Stimulated activated CD4-positive, alpha-beta T cell treated with anti-CD3 and anti-CD28 coated beads, Interleukin-12 subunit alpha, Interleukin-12 subunit beta, amount 100 ng/mL, for 48 hours (primary cell): Measurements from ENCODE around the gene ACACA.

Experiments used
- DNase-seq, 3 donors: peaks; one replicate each; pipeline ENCODE4 v3.0.0-alpha.2; 2020; ENCODE audit warnings: low read depth in 2 of 3, low spot score in 1 of 3

ACACA gene

GRCh38 chr17:37294888-37295287 is 111.7 kb downstream of the ACACA start:
- DNase-seq = no peak

DNA sequence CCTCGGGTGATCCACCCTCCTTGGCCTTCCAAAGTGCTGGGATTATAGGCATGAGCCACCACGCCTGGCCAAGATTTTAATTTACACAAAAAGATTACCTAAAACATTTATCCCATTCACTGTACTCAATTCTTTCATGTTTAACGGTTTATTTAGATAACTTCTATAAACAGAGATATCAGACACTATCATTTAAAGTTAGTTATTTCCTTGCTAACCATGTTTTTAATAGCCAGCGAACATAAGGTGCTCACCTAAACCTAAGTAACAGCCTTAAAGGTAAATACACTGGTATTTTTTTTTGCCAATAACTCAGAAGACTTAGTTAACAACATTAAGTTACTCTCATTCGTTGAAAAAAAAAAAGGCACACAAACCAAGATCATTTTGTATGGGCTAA is 112.9 kb downstream of the ACACA start:
- no peak for DNase-seq

GRCh38 chr17:37292429-37293139 is 114.1 kb downstream of the ACACA start:
- no peak for DNase-seq

- no peak for DNase-seq
These were observed 115.3 kb downstream of the ACACA start for GRCh38 chr17:37291351-37291750.

DNA sequence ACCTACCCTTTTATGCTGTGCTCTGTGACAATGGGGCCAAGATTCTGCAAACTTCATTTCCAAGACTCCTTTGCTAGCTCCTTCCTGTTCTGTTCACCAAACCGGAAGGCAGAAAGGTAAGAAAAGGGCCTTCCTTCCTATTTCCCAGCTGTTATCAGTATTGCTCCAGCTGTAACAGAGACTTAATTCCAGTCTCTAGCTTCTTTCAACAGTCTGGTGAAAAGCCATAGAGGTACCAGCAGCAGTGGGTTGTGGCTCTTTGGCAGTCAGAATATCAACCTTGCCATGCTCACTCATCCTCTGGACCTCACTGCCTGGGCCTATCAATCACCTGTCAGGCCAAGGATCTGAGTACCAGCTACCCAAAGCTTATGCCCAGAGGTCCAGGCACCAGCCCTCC is 120.2 kb downstream of the ACACA start:
- DNase-seq = no peak

DNA sequence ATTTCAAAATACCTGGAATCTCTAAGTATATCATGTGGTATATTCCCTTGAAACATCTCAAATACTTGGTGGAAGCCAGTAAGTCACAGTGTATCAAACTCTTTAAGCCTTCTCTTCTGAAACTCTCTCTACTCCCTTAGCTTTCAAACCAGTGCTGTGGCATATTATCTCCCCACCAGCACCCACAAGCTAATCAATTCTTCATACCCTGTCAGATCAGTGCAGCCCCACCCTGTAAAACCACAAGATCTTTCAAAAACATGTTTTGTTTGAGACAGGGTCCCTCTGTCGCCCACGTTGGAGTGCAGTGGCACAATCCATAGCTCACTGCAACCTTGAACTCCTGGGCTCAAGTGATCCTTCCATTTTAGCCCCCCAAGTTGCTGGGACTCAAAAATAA is 122.4 kb downstream of the ACACA start:
- no peak for DNase-seq

- DNase-seq = no peak
These were observed 123.1 kb downstream of the ACACA start for GRCh38 chr17:37283414-37283961.

DNA sequence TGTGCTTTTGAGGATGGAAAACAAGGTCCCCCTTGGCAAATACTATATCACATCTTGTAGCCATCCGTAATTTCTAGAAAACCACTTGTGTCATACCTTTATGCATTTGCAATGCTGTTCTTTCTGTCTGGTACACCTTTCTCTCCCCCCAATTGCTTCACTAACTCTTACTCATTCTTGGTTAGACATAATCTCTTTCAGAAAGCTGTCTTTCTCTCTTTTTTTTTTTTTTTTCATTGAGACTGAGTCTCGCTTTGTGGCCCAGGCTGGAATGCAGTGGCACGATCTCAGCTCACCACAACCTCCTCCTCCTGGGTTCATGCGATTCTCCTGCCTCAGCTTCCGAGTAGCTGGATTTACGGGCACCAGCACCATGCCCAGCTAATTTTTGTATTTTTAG is 125.8 kb downstream of the ACACA start:
- no peak for DNase-seq

DNA sequence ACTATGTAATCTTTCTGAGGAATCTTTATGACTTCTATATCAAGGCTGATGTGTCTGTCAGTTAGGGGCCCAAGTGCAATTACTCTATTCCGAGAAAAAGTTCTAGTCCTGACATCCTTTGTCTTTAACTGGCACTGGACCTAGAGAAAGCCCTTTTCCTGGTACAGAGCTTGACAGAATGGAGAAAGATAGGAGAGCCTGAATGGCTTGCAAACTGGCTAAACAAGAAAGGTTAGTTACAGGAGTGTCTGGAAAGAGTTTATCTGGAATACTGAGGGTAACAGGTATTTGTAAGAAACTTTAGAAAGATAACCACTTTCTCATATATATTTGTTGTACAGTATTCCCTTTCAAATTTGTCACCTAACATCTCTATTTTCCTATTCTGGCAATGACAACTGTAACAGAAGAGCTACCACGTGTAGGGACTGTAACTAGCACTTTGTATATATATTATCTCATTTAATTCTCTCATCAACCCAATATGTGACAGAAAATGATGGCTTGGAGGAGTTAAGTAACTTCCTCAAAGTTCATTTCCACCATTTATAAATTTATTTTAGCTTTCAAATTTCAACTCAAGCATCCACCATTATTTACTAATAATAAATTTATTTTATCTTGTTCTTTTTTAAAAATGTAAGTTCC is 128.3 kb downstream of the ACACA start:
- DNase-seq = no peak

DNA sequence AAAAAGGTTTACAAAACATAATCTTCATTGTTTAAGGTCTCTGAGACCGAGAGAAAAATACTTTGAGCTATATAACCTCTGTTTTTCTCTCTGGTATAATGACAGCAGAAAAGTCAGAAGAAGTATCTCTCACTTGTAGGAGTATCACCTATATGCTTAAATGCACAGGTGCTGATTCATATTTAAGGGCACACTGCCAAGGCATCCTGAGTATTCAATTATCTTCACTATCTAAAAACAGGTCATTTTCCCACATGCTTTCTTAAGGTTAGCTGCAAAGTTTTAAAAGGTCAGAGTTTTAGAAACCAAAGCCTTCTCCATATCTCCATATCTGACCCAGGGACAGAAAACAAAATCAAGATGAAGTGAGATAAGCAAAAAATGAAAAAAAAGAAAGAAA is 130.2 kb downstream of the ACACA start:
- DNase-seq = no peak

GRCh38 chr17:37274461-37274860 is 132.2 kb downstream of the ACACA start:
- no peak for DNase-seq

DNA sequence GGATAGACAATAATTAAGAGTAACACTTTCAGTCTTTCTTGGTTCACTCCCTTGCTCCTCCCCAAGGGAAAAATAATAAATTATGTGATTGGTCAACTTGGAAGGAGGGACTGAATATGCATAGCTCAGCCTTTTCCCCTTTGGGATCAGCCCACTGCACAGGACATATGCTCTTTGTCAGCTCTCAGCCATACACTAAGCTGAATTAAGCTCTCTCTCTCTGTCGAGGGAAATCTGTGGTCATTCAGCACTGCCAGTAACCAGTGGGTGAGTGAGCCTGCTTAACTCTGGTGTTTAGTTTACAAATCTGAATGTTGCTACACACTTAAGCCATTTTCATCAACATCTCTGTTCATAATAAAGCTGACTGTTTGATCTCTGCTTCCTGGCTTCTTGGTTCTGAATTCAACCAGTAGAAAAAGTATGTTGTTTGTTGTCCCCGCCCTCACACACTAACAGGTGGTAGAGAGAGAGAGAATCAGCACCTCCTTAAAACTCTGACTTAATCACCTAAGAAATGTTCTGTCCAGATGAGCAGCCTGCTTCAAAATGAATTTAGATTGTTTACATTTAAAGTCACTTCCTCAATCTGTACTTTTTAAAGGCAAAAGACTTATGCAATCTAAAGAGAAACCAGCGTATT is 133.1 kb downstream of the ACACA start:
- no peak for DNase-seq

- no peak for DNase-seq
These were observed 141.0 kb downstream of the ACACA start for GRCh38 chr17:37265446-37266173.

GRCh38 chr17:37261286-37261685 is 145.3 kb downstream of the ACACA start:
- DNase-seq = no peak

DNA sequence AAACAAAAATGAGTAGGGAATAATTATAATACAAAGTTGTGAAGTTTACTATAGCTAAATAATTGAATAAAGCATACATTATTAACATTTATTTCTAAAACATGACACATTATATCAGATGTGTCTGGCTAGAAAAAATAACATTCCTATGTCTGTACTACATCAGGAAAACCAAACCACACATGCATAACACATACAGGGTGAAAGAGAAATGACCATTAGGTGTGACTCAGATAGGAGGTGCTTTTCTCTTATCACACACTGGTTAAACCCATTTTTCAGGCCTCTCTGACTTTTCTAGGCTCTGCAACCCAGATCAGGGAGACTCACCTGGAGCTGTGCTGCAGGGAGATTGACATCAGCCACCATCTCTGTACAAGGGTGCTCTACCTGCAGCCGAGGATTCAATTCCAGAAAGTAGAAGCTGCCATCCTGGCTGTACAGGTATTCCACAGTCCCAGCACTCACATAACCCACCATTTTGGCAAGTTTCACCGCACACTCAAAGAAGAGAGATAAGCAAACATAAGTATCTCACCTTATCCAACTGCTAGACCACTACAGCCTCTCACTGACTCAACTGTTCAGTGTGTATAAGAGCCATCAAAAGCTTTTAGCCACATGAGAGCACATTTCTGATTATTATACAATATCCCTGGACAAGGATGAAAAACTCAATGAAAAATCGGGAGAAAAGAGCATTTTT is 147.5 kb downstream of the ACACA start:
- no peak for DNase-seq

DNA sequence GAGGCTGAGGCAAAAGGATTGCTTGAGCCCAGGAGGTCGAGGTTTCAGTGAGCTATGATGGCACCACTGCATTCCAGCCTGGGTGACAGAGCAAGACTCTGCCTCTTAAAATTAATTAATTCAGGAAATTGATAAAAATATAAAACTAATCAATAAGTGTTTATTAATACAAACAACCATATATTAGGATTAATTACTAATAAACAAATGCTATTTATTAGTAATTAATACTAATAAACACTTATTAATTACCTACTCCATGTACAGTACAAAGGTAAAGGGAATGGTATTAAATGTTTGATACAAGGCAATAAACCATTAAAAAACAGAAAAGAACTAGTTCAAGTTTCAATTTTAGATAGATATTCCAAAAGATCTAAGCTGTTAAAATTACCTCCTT is 150.0 kb downstream of the ACACA start:
- no peak for DNase-seq

DNA sequence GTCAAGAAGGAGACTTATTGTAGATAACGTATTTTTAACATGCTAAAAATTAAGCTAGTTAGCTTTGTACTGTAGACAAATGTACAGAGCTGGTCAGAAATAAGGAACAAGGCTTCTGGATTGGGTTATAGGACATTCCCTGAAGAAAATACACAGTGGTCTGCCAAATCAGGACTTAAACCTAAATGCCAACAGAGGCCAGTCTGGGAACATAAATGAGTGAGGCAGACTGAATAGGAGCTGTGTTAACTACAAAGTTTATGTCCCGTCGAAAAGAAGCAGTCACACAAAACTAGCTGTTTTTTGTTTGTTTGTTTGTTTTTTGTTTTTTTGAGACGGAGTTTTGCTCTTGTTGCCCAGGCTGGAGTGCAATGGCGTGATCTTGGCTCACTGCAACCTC is 151.2 kb downstream of the ACACA start:
- DNase-seq = no peak

GRCh38 chr17:37247825-37248224 is 158.8 kb downstream of the ACACA start:
- no peak for DNase-seq

GRCh38 chr17:37246085-37246484 is 160.6 kb downstream of the ACACA start:
- DNase-seq = no peak

GRCh38 chr17:37240381-37240780 is 166.3 kb downstream of the ACACA start:
- DNase-seq = no peak
